GM23248 (cell line): ENCODE data around the gene PAXIP1. TPM values are rescaled to one million over a fixed set of nuclear protein-coding genes. Genes with fewer than 3 reads are reported as not detected.

ENCODE experiments used
- DNase-seq: peaks from one replicate; pipeline ENCODE4 v3.0.0-alpha.2; 2015
- H2AFZ ChIP-seq: fragments of 200-600 bp; sonication (generic); 2 replicates; pipeline ENCODE4 v1.6.1; 2016; ENCODE audit warnings: antibody characterized with exemption
- H3F3A ChIP-seq: fragments of 200-600 bp; sonication (generic); 2 replicates; pipeline ENCODE4 v1.6.1; 2016; ENCODE audit warnings: mild to moderate bottlenecking, antibody characterized with exemption, mixed run types; ENCODE audit not compliant: insufficient read depth
- H3K27ac ChIP-seq: fragments of 200-600 bp; sonication (generic); 2 replicates; pipeline ENCODE4 v1.5.1; 2016; ENCODE audit warnings: mild to moderate bottlenecking
- H3K27me3 ChIP-seq: fragments of 200-600 bp; sonication (generic); replicated peaks from 2 replicates; pipeline ENCODE4 v1.6.1; 2016; ENCODE audit warnings: mild to moderate bottlenecking; ENCODE audit not compliant: insufficient read depth
- H3K36me3 ChIP-seq: fragments of 200-600 bp; sonication (generic); 2 replicates; pipeline ENCODE4 v1.6.1; 2016; ENCODE audit warnings: low read depth, mild to moderate bottlenecking
- H3K4me1 ChIP-seq: fragments of 200-600 bp; sonication (generic); 2 replicates; pipeline ENCODE4 v1.6.1; 2016; ENCODE audit warnings: mild to moderate bottlenecking; ENCODE audit not compliant: insufficient read depth
- H3K4me2 ChIP-seq: fragments of 200-600 bp; sonication (generic); one replicate; pipeline ENCODE4 v1.6.1; 2016; ENCODE audit warnings: mild to moderate bottlenecking; ENCODE audit not compliant: unreplicated experiment
- H3K4me3 ChIP-seq: fragments of 200-600 bp; sonication (generic); 2 replicates; pipeline ENCODE4 v1.5.1; 2016; ENCODE audit warnings: mild to moderate bottlenecking
- H3K79me2 ChIP-seq: fragments of 200-600 bp; sonication (generic); 2 replicates; pipeline ENCODE4 v1.6.1; 2016; ENCODE audit warnings: mild to moderate bottlenecking; ENCODE audit not compliant: insufficient read depth
- H3K9ac ChIP-seq: fragments of 200-600 bp; sonication (generic); 2 replicates; pipeline ENCODE4 v1.6.1; 2016; ENCODE audit warnings: mild to moderate bottlenecking
- H3K9me2 ChIP-seq: fragments of 200-600 bp; sonication (generic); 2 replicates; pipeline ENCODE4 v1.6.1; 2016; ENCODE audit warnings: mixed run types, mild to moderate bottlenecking, moderate library complexity; ENCODE audit not compliant: insufficient read depth
- H3K9me3 ChIP-seq: fragments of 200-600 bp; sonication (generic); one replicate; pipeline ENCODE4 v1.6.1; 2017; ENCODE audit warnings: low read depth
- H4K20me1 ChIP-seq: fragments of 200-600 bp; sonication (generic); 2 replicates; pipeline ENCODE4 v1.6.0; 2016; ENCODE audit not compliant: insufficient read depth
- EZH2 ChIP-seq: fragments of 200-600 bp; sonication (generic); IDR thresholded peaks from 2 replicates; pipeline ENCODE4 v1.6.1; 2018; ENCODE audit warnings: antibody characterized with exemption, mild to moderate bottlenecking; ENCODE audit not compliant: insufficient read depth, poor library complexity, severe bottlenecking
- EZH2phosphoT487 ChIP-seq: fragments of 200-600 bp; sonication (generic); IDR thresholded peaks from 2 replicates; pipeline ENCODE4 v1.6.1; 2018; ENCODE audit warnings: antibody characterized with exemption, moderate library complexity, mild to moderate bottlenecking, low read depth; ENCODE audit not compliant: insufficient read depth
- WGBS, 2 experiments: methylation state at CpG; one replicate each; pipeline ENCODE4 v1.1.6; 2015 to 2017; ENCODE audit warnings: low lambda C conversion rate in 2 of 2, low coverage in 1 of 2; ENCODE audit errors: missing lambda C conversion rate in 2 of 2; 5-methylcytosine and 5-hydroxymethylcytosine counted together
- in situ Hi-C: fragments of 300-500 bp; cut with MboI; formaldehyde crosslinking; loops from 2 replicates; pipeline ENCODE4 v1.15.0; 2020
- polyA plus RNA-seq: library from polyadenylated mRNA; unstranded; fragments of >200 nt; fragmentation: Nextera tagmentation; extraction: Ambion mirVana; gene quantifications from 2 replicates; pipeline ENCODE4 v1.2.1, GENCODE V29; 2016
- total RNA-seq: library from RNA; depleted of rRNA; stranded (reverse); fragments of >200 nt; shearing (Covaris generic); gene quantifications from 2 replicates; pipeline ENCODE4 v1.2.3, GENCODE V29; 2014

The PAXIP1 gene
- total and polyA plus RNA-seq, 2 experiments from 2014 or later, result 1.8 to 5.8 TPM

DNA sequence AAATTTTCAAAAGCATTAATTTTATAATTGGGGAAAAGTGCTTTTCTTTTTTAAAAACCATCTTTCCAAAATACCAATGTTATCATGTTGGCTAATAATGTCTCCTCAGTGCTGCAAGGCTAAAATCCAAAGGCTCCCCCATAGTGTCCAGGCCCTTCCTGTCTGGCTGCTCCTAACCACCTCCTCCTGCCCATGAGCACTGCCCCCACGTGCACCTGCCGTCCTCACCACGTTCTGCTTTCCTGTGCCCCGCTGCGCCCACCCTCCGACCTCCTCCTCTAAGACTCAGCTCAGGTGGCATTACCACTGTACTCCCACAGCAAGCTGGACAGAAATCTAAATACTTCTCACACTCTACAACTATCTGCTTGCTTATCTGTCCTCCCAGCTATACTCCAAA lies 17.7 kb downstream of the PAXIP1 start:
- no peak overlapping the region for H3K4me3 ChIP-seq

DNA sequence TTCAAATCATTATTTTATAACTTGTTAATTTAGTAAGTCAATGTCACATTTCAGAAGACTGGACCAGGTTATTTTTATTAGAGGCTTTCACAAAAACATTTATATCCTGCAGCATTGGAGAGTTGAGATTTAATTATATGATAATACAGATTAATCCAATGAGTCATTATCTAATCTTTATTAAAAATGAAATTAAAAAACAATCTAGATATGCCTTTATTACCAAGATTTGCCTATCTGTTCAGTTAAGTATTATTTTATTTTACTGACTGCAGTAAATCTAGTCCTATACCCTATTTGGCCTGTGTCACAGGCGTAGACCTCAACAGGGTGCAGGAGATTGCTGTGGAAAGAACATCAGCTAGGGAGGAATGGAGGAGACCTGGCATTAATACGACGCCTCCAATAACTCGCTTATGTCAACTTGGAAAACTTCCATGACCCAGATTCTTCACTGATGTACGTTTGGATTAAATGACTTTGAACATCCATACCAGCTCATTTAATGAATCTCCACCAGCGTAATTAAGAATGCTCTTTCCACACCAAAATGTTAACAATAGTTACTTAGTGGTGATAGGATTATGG lies 18.2 kb downstream of the PAXIP1 start:
- peak; percentile 34 for DNase-seq

More for the DNA sequence above, 17.7 kb downstream of the PAXIP1 start:
- Histone ChIP-seq H2AFZ (no peak overlapping the region), H3F3A (no peaks in the 10 kb centered on the region), H3K36me3 (peaks cover 9% of the 10 kb centered on the region; the same call in 1 of the 2 replicates), H3K9me3 (no peaks in the 10 kb centered on the region), H3K9me2 (peaks cover 3% of the 10 kb centered on the region; the same call in 1 of the 2 replicates), H3K4me2 (no peak overlapping the region), H3K27me3 (no peaks in the 10 kb centered on the region), H3K4me1 (0 out of 2 replicates have a peak, but pooled peaks cover 5% of the 10 kb centered on the region), H3K9ac (no peak overlapping the region), H4K20me1 (no peaks in the 10 kb centered on the region), H3K27ac (no peak overlapping the region), H3K79me2 (0 out of 2 replicates have a peak, but pooled peaks cover 14% of the 10 kb centered on the region)
- TF ChIP-seq EZH2phosphoT487, result no peak
- TF ChIP-seq EZH2, result no peak
- WGBS, 2 experiments, result 88 to 92% methylated on average over 6 of the region's 6 CpGs
- no peak for DNase-seq
- in situ Hi-C loops, result no loop called here

GRCh38 chr7:154978017-154978416 lies 24.9 kb downstream of the PAXIP1 start:
- Histone ChIP-seq H3F3A (no peaks in the 10 kb centered on the region), H2AFZ (no peak overlapping the region), H3K4me2 (no peak overlapping the region), H3K27me3 (no peaks in the 10 kb centered on the region), H3K9me3 (no peaks in the 10 kb centered on the region), H3K36me3 (peaks cover 10% of the 10 kb centered on the region; the same call in 1 of the 2 replicates), H3K9ac (no peak overlapping the region), H3K27ac (no peak overlapping the region), H3K9me2 (no peaks in the 10 kb centered on the region), H3K4me1 (no peaks in the 10 kb centered on the region), H3K79me2 (peaks cover 6% of the 10 kb centered on the region), H4K20me1 (no peaks in the 10 kb centered on the region), H3K4me3 (no peak overlapping the region)
- TF ChIP-seq EZH2phosphoT487 (no peak), EZH2 (no peak)
- WGBS, 2 experiments, result 93 to 96% methylated on average over 3 of the region's 3 CpGs
- in situ Hi-C loops, result no loop called here
- DNase-seq, result no peak

More for the DNA sequence above, 18.2 kb downstream of the PAXIP1 start:
- Histone ChIP-seq H3K79me2 (0 out of 2 replicates have a peak, but pooled peaks cover 13% of the 10 kb centered on the region), H3K4me1 (0 out of 2 replicates have a peak, but pooled peaks cover 5% of the 10 kb centered on the region), H3F3A (no peaks in the 10 kb centered on the region), H3K4me2 (no peak overlapping the region), H3K9me2 (peaks cover 3% of the 10 kb centered on the region; the same call in 1 of the 2 replicates), H3K9me3 (no peaks in the 10 kb centered on the region), H3K27me3 (no peaks in the 10 kb centered on the region), H3K4me3 (no peak overlapping the region), H4K20me1 (no peaks in the 10 kb centered on the region), H3K36me3 (peaks cover 9% of the 10 kb centered on the region; the same call in 1 of the 2 replicates), H3K9ac (no peak overlapping the region), H3K27ac (no peak overlapping the region), H2AFZ (no peak overlapping the region)
- 35 to 36% methylated on average over 6 of the region's 6 CpGs for WGBS, 2 experiments
- TF ChIP-seq EZH2phosphoT487, result no peak
- no peak for TF ChIP-seq EZH2
- in situ Hi-C loops, result no loop called here

GRCh38 chr7:154977250-154977649 lies 25.7 kb downstream of the PAXIP1 start:
- Histone ChIP-seq H3K27ac (no peak overlapping the region), H3K9ac (no peak overlapping the region), H3F3A (no peaks in the 10 kb centered on the region), H3K79me2 (peaks cover 6% of the 10 kb centered on the region), H3K4me1 (no peaks in the 10 kb centered on the region), H3K9me3 (no peaks in the 10 kb centered on the region), H3K27me3 (no peaks in the 10 kb centered on the region), H3K36me3 (peaks cover 10% of the 10 kb centered on the region; the same call in 1 of the 2 replicates), H3K4me3 (no peak overlapping the region), H2AFZ (no peak overlapping the region), H3K9me2 (no peaks in the 10 kb centered on the region), H3K4me2 (no peak overlapping the region), H4K20me1 (no peaks in the 10 kb centered on the region)
- no peak for DNase-seq
- in situ Hi-C loops, result no loop called here
- WGBS, 2 experiments, result 98 to 100% methylated on average over 6 of the region's 6 CpGs
- no peak for TF ChIP-seq EZH2
- TF ChIP-seq EZH2phosphoT487, result no peak
